Muscle layer of colon (tissue), 2 donors: Measurements from ENCODE around the gene GPBP1L1.

ENCODE experiments used
- H3K27ac ChIP-seq: one replicate; pipeline ENCODE4 v1.7.0; 2013; ENCODE audit warnings: low read depth, mild to moderate bottlenecking, low read length, moderate library complexity
- H3K27me3 ChIP-seq, 2 donors: one replicate each; pipeline ENCODE4 v1.7.0; 2013; ENCODE audit warnings: low read length in 2 of 2, mild to moderate bottlenecking in 2 of 2; ENCODE audit not compliant: insufficient read depth in 2 of 2, control insufficient read depth in 1 of 2
- H3K36me3 ChIP-seq: one replicate; pipeline ENCODE4 v1.7.0; 2013; ENCODE audit warnings: mild to moderate bottlenecking, low read length; ENCODE audit not compliant: insufficient read depth
- H3K4me1 ChIP-seq: one replicate; pipeline ENCODE4 v1.7.0; 2013; ENCODE audit warnings: mild to moderate bottlenecking, low read length; ENCODE audit not compliant: insufficient read depth
- H3K4me3 ChIP-seq, 2 donors: one replicate each; pipeline ENCODE4 v1.7.0; 2013; ENCODE audit warnings: low read length in 2 of 2, low read depth in 1 of 2, mild to moderate bottlenecking in 1 of 2, moderate library complexity in 1 of 2
- H3K9ac ChIP-seq: one replicate; pipeline ENCODE4 v1.7.0; 2013; ENCODE audit warnings: low read length
- H3K9me3 ChIP-seq: one replicate; pipeline ENCODE4 v1.7.0; 2013; ENCODE audit warnings: mild to moderate bottlenecking, low read length
- donor health status: abdominal sarcoma.
- donor health status: Adenocarcinoma of cecum.

The GPBP1L1 gene

GRCh38 chr1:45583666-45584350 is 102.5 kb downstream of the GPBP1L1 start, which contains the start of gene NASP:
NASP (plus strand) TSS chr1:45584041; CDS start chr1:45584147, 106 bp downstream.
- Histone ChIP-seq H3K36me3 (no peaks in the 10 kb centered on the region), H3K27me3 (no peaks in the 10 kb centered on the region), H3K4me3 (peak within 1 kb of the TSS; percentile 89 to 95), H3K9me3 (no peaks in the 10 kb centered on the region), H3K4me1 (peaks cover 14% of the 10 kb centered on the region), H3K27ac (peak within 1 kb of the TSS; percentile 99), H3K9ac (peak within 1 kb of the TSS; percentile 65)

DNA sequence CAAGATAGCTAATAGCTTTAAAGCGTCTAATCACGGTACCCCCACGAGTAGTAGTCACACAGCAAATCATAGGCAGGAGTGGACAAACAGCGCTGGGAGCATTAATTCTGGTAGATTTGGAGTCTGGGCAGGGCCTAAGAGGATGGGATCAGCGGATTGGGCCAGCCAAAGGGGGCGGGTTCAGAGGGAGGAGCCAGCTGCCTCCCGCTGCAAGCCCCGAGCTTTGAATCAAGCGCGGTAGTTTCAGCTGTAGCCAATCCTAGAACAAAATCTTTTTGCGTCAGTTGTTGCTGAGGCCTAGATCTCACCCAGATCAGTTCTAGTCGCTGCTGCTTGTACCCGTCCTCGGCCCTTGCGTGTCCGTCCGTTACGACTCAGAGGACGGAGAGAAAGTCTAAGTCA is 103.1 kb downstream of the GPBP1L1 start:
- H3K4me1 ChIP-seq: peaks cover 14% of the 10 kb centered on the region
- H3K9me3 ChIP-seq: no peaks in the 10 kb centered on the region
- no peaks in the 10 kb centered on the region for H3K27me3 ChIP-seq
- H3K9ac ChIP-seq: peak overlapping the region; percentile 65
- H3K36me3 ChIP-seq: no peaks in the 10 kb centered on the region
- H3K27ac ChIP-seq: peak overlapping the region; percentile 99
- H3K4me3 ChIP-seq: peak overlapping the region; percentile 89 to 95
